ENCODE measurements around the gene KIF13A. TPM values are rescaled to one million over a fixed set of nuclear protein-coding genes. Genes with fewer than 3 reads are reported as not detected.

KIF13A gene
- total RNA-seq, 2 donors from 2014 or later = 35.3 to 45.0 TPM

- 95 to 97% methylated on average over 11 of the region's 11 CpGs for WGBS, 2 experiments (ENCODE audit: insufficient coverage in 1 of 2, insufficient read length in 1 of 2)
- no peaks in the 10 kb centered on the region for H3K9me3 Mint-ChIP-seq
Observed at GRCh38 chr6:17881085-17881858, 106.2 kb downstream of the KIF13A start.

GRCh38 chr6:17879184-17879583 is 108.3 kb downstream of the KIF13A start:
- Histone ChIP-seq H3K4me3 (ENCODE audit: low read length) (no peak overlapping the region), H3K4me1 (ENCODE audit: control insufficient read depth, insufficient read depth, low read length) (no peaks in the 10 kb centered on the region), H3K9me3 (ENCODE audit: control insufficient read depth, low read length) (no peaks in the 10 kb centered on the region), H3K9ac (ENCODE audit: extremely low read depth, low read length, poor library complexity, severe bottlenecking) (no peak overlapping the region), H3K27me3 (ENCODE audit: control insufficient read depth, insufficient read depth, low read length, poor library complexity, severe bottlenecking) (no peaks in the 10 kb centered on the region), H3K27ac (ENCODE audit: low read depth, low read length) (no peak overlapping the region), H3K36me3 (ENCODE audit: control insufficient read depth, insufficient read depth, low read length) (no peaks in the 10 kb centered on the region)
- WGBS, 2 experiments (ENCODE audit: insufficient coverage in 1 of 2, insufficient read length in 1 of 2) = 94 to 100% methylated on average over 2 of the region's 2 CpGs
- Mint-ChIP-seq H3K27ac (no peak overlapping the region), H3K9me3 (no peaks in the 10 kb centered on the region), H3K27me3 (ENCODE audit: insufficient read depth) (no peaks in the 10 kb centered on the region), H3K4me3 (no peak overlapping the region), H3K4me1 (peaks cover 11% of the 10 kb centered on the region), H3K36me3 (ENCODE audit: low read depth) (peaks cover 11% of the 10 kb centered on the region)
- no peak for TF ChIP-seq CTCF (conservative IDR thresholded peaks at IDR 0.05)
- no peak for DNase-seq

More at GRCh38 chr6:17881085-17881858, 106.2 kb downstream of the KIF13A start:
- H3K4me3 Mint-ChIP-seq = no peak overlapping the region
- peaks cover 4% of the 10 kb centered on the region for H3K4me1 Mint-ChIP-seq
- H3K36me3 ChIP-seq (ENCODE audit: control insufficient read depth, insufficient read depth, low read length) = no peaks in the 10 kb centered on the region
- no peaks in the 10 kb centered on the region for H3K9me3 ChIP-seq (ENCODE audit: control insufficient read depth, low read length)
- no peak overlapping the region for H3K27ac ChIP-seq (ENCODE audit: low read depth, low read length)
- no peaks in the 10 kb centered on the region for H3K27me3 ChIP-seq (ENCODE audit: control insufficient read depth, insufficient read depth, low read length, poor library complexity, severe bottlenecking)
- peaks cover 7% of the 10 kb centered on the region for H3K36me3 Mint-ChIP-seq (ENCODE audit: low read depth)
- H3K4me3 ChIP-seq (ENCODE audit: low read length) = no peak overlapping the region
- no peak overlapping the region for H3K27ac Mint-ChIP-seq
- TF ChIP-seq CTCF (conservative IDR thresholded peaks at IDR 0.05) = no peak
- no peaks in the 10 kb centered on the region for H3K4me1 ChIP-seq (ENCODE audit: control insufficient read depth, insufficient read depth, low read length)
- H3K9ac ChIP-seq (ENCODE audit: extremely low read depth, low read length, poor library complexity, severe bottlenecking) = no peak overlapping the region
- H3K27me3 Mint-ChIP-seq (ENCODE audit: insufficient read depth) = no peaks in the 10 kb centered on the region
- no peak for DNase-seq

DNA sequence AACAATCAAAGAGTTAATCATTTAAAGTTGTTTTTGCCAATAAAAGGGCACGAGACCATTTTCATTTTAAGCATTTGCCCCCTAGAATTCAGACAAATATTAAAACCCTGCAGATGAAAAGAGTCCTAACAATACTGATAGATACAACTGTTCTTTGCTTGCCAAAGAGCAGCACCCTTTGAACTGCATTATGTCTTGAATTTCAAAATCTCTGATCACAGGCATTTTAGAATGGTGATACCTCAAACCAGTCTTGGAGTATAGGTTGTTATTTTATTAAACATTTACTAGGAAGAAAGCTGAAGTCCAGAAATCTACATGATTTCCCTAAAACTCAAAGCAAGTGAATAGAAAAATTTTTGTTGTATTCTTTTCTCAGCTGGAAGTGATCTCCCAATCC is 108.7 kb downstream of the KIF13A start:
- no peak overlapping the region for H3K9ac ChIP-seq (ENCODE audit: extremely low read depth, low read length, poor library complexity, severe bottlenecking)
- no peak for DNase-seq
- H3K9me3 ChIP-seq (ENCODE audit: control insufficient read depth, low read length) = no peaks in the 10 kb centered on the region
- H3K4me1 Mint-ChIP-seq = peaks cover 11% of the 10 kb centered on the region
- no peak overlapping the region for H3K4me3 Mint-ChIP-seq
- H3K27ac ChIP-seq (ENCODE audit: low read depth, low read length) = no peak overlapping the region
- no peaks in the 10 kb centered on the region for H3K4me1 ChIP-seq (ENCODE audit: control insufficient read depth, insufficient read depth, low read length)
- H3K27me3 Mint-ChIP-seq (ENCODE audit: insufficient read depth) = no peaks in the 10 kb centered on the region
- TF ChIP-seq CTCF (conservative IDR thresholded peaks at IDR 0.05) = no peak
- no peaks in the 10 kb centered on the region for H3K27me3 ChIP-seq (ENCODE audit: control insufficient read depth, insufficient read depth, low read length, poor library complexity, severe bottlenecking)
- H3K36me3 ChIP-seq (ENCODE audit: control insufficient read depth, insufficient read depth, low read length) = no peaks in the 10 kb centered on the region
- no peak overlapping the region for H3K27ac Mint-ChIP-seq
- H3K4me3 ChIP-seq (ENCODE audit: low read length) = no peak overlapping the region
- no peaks in the 10 kb centered on the region for H3K9me3 Mint-ChIP-seq
- H3K36me3 Mint-ChIP-seq (ENCODE audit: low read depth) = peaks cover 9% of the 10 kb centered on the region
- WGBS, 2 experiments (ENCODE audit: insufficient coverage in 1 of 2, insufficient read length in 1 of 2) = 80 to 86% methylated on average over 1 of the region's 1 CpG

Data from endodermal cell (in vitro differentiated cells).